ENCODE data around the gene POU2AF1. TPM values are rescaled to one million over a fixed set of nuclear protein-coding genes. Genes with fewer than 3 reads are reported as not detected.

The POU2AF1 gene
- total RNA-seq, 1 donor from 2014 or later, result 2.5 TPM

DNA sequence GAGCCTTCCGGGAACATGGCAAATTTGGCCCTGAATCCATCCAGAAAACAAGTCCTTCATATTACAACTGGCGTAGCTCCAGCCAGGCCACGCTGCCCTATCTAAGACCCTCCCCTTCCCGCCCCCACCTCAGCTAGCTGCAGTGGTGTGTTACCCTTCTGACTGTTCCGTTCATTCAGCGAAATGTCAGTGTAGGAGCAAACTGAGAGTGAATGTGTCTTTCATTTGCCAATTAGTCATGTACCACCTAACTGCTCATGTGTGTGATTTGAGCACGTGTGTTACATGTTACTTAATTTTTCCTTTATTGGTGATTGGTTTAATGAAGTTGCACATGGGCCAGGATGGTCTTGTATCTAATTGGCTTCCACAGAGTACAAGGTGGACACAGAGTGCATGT, 34.8 kb upstream of the POU2AF1 start:
- no peaks in the 10 kb centered on the region for H3K9me3 ChIP-seq
- DNase-seq (no peak), ATAC-seq (no peak)
- intact Hi-C loops (cut with DNase I), result no loop called here
- no peak overlapping the region for H3K4me3 ChIP-seq
- no peaks in the 10 kb centered on the region for H3K27me3 ChIP-seq
- no peaks in the 10 kb centered on the region for H3K36me3 ChIP-seq
- no peak overlapping the region for H3K27ac ChIP-seq
- H3K4me1 ChIP-seq, result peaks cover 21% of the 10 kb centered on the region
- no peak for TF ChIP-seq CTCF (IDR thresholded peaks at IDR 0.05)

DNA sequence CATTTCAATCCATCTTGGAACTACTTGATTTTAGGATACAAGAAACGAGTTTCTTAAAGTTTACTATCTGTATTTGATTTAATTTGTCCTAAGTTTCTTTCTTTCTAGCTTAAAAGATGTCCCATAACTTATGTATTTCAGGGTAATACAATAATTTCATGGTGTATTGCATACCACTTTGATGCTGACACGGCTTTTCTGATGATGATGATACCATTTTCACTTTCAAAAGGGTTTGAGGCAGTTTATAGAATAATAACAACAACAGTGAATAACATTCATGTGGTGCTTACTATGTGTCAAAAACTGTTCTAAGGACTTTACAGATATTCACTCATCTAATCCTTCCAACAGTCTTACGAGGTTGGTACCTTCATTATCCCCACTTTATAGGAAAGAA, 33.2 kb upstream of the POU2AF1 start:
- Histone ChIP-seq H3K4me1 (peaks cover 9% of the 10 kb centered on the region), H3K36me3 (no peaks in the 10 kb centered on the region), H3K27me3 (no peaks in the 10 kb centered on the region), H3K4me3 (no peak overlapping the region), H3K9me3 (no peaks in the 10 kb centered on the region), H3K27ac (no peak overlapping the region)
- DNase-seq (no peak), ATAC-seq (no peak)
- intact Hi-C loops (cut with DNase I), result no loop called here
- TF ChIP-seq CTCF (IDR thresholded peaks at IDR 0.05), result no peak

DNA sequence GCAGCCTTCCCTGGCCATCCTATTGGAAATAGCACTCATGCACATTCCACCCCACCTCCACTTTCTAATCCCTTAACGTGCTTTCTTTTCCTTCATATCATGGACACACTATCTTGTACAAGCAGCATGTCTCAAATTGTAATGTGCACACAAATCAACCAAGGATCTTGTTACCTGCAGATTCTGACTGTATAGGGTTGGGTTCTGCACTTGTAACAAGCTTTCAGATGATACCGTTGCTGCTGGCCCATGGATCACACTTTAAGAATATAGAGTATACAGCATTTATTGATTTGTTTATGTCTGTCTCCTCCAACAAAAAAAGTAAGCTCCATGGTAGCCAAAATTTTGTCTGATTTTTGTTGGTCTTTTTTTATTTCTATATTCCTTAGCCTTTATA, 32.4 kb upstream of the POU2AF1 start:
- intact Hi-C loops (cut with DNase I), result no loop called here
- Histone ChIP-seq H3K4me1 (peaks cover under 1% of the 10 kb centered on the region), H3K27ac (no peak overlapping the region), H3K9me3 (no peaks in the 10 kb centered on the region), H3K27me3 (no peaks in the 10 kb centered on the region), H3K4me3 (no peak overlapping the region), H3K36me3 (no peaks in the 10 kb centered on the region)
- TF ChIP-seq CTCF (IDR thresholded peaks at IDR 0.05), result no peak
- ATAC-seq, result no peak
- no peak for DNase-seq

GRCh38 chr11:111410951-111411350, 31.9 kb upstream of the POU2AF1 start:
- DNase-seq (no peak), ATAC-seq (no peak)
- no peaks in the 10 kb centered on the region for H3K27me3 ChIP-seq
- intact Hi-C loops (cut with DNase I), result no loop called here
- H3K4me3 ChIP-seq, result no peak overlapping the region
- H3K36me3 ChIP-seq, result no peaks in the 10 kb centered on the region
- H3K27ac ChIP-seq, result no peak overlapping the region
- TF ChIP-seq CTCF (IDR thresholded peaks at IDR 0.05), result no peak
- H3K4me1 ChIP-seq, result no peaks in the 10 kb centered on the region
- no peaks in the 10 kb centered on the region for H3K9me3 ChIP-seq

- Histone ChIP-seq H3K4me3 (no peak overlapping the region), H3K9me3 (no peaks in the 10 kb centered on the region), H3K27me3 (no peaks in the 10 kb centered on the region), H3K36me3 (no peaks in the 10 kb centered on the region), H3K4me1 (no peaks in the 10 kb centered on the region), H3K27ac (no peak overlapping the region)
- intact Hi-C loops (cut with DNase I), result no loop called here
- ATAC-seq (no peak), DNase-seq (no peak)
- TF ChIP-seq CTCF (IDR thresholded peaks at IDR 0.05), result no peak
Observed at GRCh38 chr11:111409915-111410314, 30.8 kb upstream of the POU2AF1 start.
